ENCODE data around the gene CERKL.

DNA sequence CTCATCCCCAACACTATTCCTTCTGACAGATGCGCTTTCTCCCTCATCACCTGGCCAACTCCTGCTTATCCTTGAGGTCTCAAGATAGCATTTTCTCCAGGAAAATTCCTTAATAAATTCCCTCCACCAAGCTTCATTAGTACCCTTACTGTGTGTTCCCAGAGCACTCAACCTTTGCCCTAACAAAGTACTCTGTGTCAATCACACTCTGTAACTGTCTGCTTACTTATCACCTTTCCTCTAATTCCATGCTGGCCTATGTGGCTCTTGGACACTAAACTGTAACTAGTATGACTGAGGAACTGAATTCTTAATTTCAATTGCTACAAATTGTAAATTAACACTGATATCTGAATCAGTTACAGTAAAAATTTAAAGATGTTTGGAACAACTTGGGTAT is 41.3 kb upstream of the CERKL start:
- TF ChIP-seq, protein P1, sequence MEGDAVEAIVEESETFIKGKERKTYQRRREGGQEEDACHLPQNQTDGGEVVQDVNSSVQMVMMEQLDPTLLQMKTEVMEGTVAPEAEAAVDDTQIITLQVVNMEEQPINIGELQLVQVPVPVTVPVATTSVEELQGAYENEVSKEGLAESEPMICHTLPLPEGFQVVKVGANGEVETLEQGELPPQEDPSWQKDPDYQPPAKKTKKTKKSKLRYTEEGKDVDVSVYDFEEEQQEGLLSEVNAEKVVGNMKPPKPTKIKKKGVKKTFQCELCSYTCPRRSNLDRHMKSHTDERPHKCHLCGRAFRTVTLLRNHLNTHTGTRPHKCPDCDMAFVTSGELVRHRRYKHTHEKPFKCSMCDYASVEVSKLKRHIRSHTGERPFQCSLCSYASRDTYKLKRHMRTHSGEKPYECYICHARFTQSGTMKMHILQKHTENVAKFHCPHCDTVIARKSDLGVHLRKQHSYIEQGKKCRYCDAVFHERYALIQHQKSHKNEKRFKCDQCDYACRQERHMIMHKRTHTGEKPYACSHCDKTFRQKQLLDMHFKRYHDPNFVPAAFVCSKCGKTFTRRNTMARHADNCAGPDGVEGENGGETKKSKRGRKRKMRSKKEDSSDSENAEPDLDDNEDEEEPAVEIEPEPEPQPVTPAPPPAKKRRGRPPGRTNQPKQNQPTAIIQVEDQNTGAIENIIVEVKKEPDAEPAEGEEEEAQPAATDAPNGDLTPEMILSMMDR (conservative IDR thresholded peaks at IDR 0.05; ENCODE audit: low read length) = no peak
- TF ChIP-seq EZH2phosphoT487 (IDR thresholded peaks at IDR 0.05; ENCODE audit: borderline replicate concordance, low read depth, low read length) = no peak
